Nephron progenitor cell (in vitro differentiated cells): ENCODE data around the gene SLC22A9.
A peak's percentile ranks its signal among the peaks of the same experiment; 100 is the strongest.

ENCODE experiments used
- DNase-seq: peaks from one replicate; pipeline ENCODE4 v3.0.0; 2021
- H3K27ac Mint-ChIP-seq: 2 replicates; pipeline ENCODE4 v1.8.0; 2021; ENCODE audit warnings: mild to moderate bottlenecking, moderate library complexity, mixed read lengths
- H3K27me3 Mint-ChIP-seq: 2 replicates; pipeline ENCODE4 v1.8.0; 2021; ENCODE audit warnings: mild to moderate bottlenecking, low read depth, mixed read lengths; ENCODE audit not compliant: poor library complexity
- H3K36me3 Mint-ChIP-seq: 2 replicates; pipeline ENCODE4 v1.8.0; 2021; ENCODE audit warnings: low read depth, mixed read lengths
- H3K4me1 Mint-ChIP-seq: 2 replicates; pipeline ENCODE4 v1.8.0; 2021; ENCODE audit warnings: mixed read lengths
- H3K4me3 Mint-ChIP-seq: 2 replicates; pipeline ENCODE4 v1.8.0; 2021; ENCODE audit warnings: mild to moderate bottlenecking, moderate library complexity, mixed read lengths
- H3K9me3 Mint-ChIP-seq: 2 replicates; pipeline ENCODE4 v1.8.0; 2021; ENCODE audit warnings: mild to moderate bottlenecking, moderate library complexity, mixed read lengths
- TF ChIP-seq, protein P1 (sequence below): fragments of 200-600 bp; sonication (generic); IDR thresholded peaks from 2 replicates; pipeline ENCODE4 v1.5.0; 2021; ENCODE audit warnings: antibody characterized with exemption

Gene SLC22A9

DNA sequence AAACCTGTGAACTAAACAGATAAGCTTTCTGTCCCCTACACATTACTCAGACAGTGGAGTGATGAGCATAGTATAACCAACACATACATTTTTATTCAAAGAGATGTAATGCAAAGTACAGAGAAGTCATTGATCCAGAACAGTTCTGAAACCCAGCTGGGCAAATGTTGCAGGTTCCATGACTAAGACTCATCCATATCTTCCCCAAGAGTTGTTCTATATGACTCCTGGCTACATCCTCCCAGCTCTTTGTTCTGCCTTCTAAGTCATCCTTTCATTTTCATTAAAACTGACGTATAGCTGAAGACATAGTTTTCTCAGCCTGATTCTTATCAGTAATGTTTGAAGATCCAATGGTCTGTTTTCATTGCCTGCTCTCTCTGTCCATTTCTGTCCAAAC is 74.1 kb downstream of the SLC22A9 start:
- no peaks in the 10 kb centered on the region for H3K4me1 Mint-ChIP-seq
- H3K36me3 Mint-ChIP-seq, result no peaks in the 10 kb centered on the region
- peaks cover 2% of the 10 kb centered on the region for H3K27me3 Mint-ChIP-seq
- DNase-seq, result no peak
- no peak overlapping the region for H3K4me3 Mint-ChIP-seq
- TF ChIP-seq, protein P1, sequence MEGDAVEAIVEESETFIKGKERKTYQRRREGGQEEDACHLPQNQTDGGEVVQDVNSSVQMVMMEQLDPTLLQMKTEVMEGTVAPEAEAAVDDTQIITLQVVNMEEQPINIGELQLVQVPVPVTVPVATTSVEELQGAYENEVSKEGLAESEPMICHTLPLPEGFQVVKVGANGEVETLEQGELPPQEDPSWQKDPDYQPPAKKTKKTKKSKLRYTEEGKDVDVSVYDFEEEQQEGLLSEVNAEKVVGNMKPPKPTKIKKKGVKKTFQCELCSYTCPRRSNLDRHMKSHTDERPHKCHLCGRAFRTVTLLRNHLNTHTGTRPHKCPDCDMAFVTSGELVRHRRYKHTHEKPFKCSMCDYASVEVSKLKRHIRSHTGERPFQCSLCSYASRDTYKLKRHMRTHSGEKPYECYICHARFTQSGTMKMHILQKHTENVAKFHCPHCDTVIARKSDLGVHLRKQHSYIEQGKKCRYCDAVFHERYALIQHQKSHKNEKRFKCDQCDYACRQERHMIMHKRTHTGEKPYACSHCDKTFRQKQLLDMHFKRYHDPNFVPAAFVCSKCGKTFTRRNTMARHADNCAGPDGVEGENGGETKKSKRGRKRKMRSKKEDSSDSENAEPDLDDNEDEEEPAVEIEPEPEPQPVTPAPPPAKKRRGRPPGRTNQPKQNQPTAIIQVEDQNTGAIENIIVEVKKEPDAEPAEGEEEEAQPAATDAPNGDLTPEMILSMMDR, result no peak
- peaks cover 8% of the 10 kb centered on the region for H3K9me3 Mint-ChIP-seq
- H3K27ac Mint-ChIP-seq, result no peak overlapping the region

DNA sequence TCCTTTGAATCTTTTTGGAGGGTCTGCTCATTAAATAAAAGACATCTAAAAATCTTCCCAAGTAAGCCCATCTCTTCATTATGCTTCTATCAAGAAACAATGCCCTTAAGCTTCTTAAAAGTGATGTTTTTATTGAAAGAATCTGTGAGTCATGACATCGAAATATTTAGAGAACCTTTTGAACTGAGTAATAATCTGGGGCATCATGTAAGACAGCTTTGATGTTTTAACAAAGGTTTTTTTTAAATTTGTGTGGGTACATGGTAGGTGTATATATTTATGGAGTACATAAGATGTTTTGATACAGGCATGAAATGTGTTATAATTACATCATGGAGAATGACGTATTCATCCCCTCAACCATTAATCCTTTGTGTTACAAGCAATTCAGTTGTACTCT is 74.6 kb downstream of the SLC22A9 start:
- Mint-ChIP-seq H3K36me3 (no peaks in the 10 kb centered on the region), H3K27ac (no peak overlapping the region), H3K27me3 (peaks cover 2% of the 10 kb centered on the region), H3K4me1 (no peaks in the 10 kb centered on the region), H3K4me3 (no peak overlapping the region), H3K9me3 (peaks cover 8% of the 10 kb centered on the region)
- TF ChIP-seq, protein P1, result no peak
- no peak for DNase-seq

- TF ChIP-seq, protein P1, result no peak
- Mint-ChIP-seq H3K4me1 (no peaks in the 10 kb centered on the region), H3K27ac (no peak overlapping the region), H3K9me3 (peaks cover 8% of the 10 kb centered on the region), H3K27me3 (peaks cover 2% of the 10 kb centered on the region), H3K4me3 (no peak overlapping the region), H3K36me3 (no peaks in the 10 kb centered on the region)
- no peak for DNase-seq
Measured at GRCh38 chr11:63445118-63445517, 75.5 kb downstream of the SLC22A9 start.

GRCh38 chr11:63445720-63446119 is 76.1 kb downstream of the SLC22A9 start:
- H3K9me3 Mint-ChIP-seq, result peaks cover 8% of the 10 kb centered on the region
- H3K27me3 Mint-ChIP-seq, result peaks cover 2% of the 10 kb centered on the region
- H3K36me3 Mint-ChIP-seq, result no peaks in the 10 kb centered on the region
- TF ChIP-seq, protein P1, result no peak
- no peak for DNase-seq
- no peak overlapping the region for H3K27ac Mint-ChIP-seq
- no peak overlapping the region for H3K4me3 Mint-ChIP-seq
- H3K4me1 Mint-ChIP-seq, result no peaks in the 10 kb centered on the region

- TF ChIP-seq, protein P1, result no peak
- no peaks in the 10 kb centered on the region for H3K27me3 Mint-ChIP-seq
Measured at GRCh38 chr11:63448646-63449045, 79.1 kb downstream of the SLC22A9 start.

DNA sequence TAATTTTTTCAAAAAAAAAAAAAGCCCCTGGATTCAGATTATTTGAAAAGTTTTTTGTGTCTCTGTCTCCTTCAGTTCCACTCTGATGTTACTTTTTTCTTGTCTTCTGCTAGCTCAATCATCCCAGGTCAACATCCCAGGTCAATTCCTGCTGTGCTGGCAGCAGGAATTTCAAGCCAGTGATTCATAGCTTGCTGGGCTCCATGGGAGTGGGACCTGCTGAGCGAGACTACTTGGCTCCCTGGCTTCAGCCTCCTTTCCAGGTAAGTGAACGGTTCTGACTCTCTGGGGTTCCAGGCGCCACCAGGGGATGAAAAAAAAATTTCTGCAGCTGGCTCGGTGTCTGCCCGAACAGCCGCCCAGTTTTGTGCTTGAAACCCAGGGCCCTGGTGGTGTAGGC is 90.0 kb downstream of the SLC22A9 start:
- Mint-ChIP-seq H3K4me1 (peaks cover 5% of the 10 kb centered on the region), H3K27me3 (peaks cover 10% of the 10 kb centered on the region), H3K4me3 (no peak overlapping the region), H3K9me3 (no peaks in the 10 kb centered on the region), H3K36me3 (no peaks in the 10 kb centered on the region), H3K27ac (peak overlapping the region; percentile 61)
- TF ChIP-seq, protein P1, result no peak
- DNase-seq, result peak; percentile 13

More at GRCh38 chr11:63448646-63449045, 79.1 kb downstream of the SLC22A9 start:
- Mint-ChIP-seq H3K4me1 (peaks cover 5% of the 10 kb centered on the region), H3K9me3 (no peaks in the 10 kb centered on the region), H3K4me3 (no peak overlapping the region), H3K27ac (no peak overlapping the region), H3K36me3 (no peaks in the 10 kb centered on the region)
- DNase-seq, result no peak
